NCI-H2029 (cell line): ENCODE data around the gene TSSK2.
A peak's percentile ranks its signal among the peaks of the same experiment; 100 is the strongest.

Source experiments
- DNase-seq: peaks from one replicate; lab custom pipeline; 2025; lab: John Stamatoyannopoulos, UW

The TSSK2 gene

DNA sequence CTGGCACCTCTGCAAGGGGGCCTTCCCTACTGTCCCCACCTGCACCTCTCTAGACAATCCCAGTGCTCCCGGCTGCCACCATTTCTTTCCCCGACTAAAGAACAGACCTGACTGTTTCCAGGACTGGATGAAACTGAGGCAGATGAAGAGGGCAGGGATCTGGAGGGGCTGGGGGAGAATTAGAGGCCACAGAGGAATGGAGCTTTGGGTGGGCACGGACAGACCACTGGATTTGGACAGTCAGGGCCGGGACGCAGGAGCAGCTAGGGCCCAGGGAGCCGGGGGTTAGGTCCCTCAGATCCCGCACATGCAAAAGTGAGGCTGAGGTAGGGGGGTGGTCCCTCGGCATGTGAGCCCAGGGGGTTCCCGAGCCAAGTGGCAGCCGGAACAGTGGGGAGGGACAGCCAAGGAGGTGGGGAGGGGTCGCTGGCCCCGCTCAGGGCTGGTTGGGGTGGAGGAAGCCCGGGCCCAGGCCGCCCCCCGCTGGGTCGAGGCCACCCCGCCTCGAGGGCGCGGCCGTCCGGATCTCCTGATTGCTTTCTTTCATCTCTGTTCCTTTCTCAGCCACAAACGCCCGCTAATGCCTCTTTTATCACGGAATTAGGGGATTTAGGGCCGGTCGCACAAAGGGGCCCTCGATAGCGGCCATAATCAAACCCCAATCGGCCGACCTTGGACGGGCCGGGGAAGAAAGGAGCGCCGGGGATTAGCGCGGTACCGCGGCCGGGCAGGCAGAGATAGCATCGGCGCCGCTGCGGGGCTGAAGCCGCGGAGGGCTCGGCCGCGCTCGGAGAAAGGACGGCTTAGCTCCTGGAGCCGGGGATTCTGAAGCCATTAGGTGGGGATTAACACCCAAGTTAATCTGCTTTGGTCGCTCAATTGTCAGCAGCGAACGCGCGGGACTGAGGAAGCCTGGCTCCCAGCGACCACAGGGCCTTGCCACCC is 38.2 kb downstream of the TSSK2 start:
- DNase-seq, result no peak

DNA sequence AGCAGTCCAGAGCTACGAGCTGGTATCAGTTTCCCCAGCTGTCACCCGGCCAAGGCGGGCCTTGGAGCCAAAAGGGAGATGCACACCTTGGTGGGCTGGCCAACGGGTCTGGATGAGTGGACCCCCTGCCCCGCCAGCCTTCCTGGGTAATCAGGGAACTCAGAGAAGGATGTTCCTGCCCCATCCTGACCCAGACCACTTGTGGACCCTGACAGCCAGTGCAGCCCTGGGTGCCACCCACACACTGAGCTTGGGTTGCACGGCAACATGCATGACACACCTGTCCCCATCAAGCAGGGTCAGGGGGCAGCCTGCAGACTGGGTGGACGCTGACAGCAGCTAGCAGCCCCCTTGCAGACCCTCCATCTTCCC is 38.8 kb downstream of the TSSK2 start:
- no peak for DNase-seq

DNA sequence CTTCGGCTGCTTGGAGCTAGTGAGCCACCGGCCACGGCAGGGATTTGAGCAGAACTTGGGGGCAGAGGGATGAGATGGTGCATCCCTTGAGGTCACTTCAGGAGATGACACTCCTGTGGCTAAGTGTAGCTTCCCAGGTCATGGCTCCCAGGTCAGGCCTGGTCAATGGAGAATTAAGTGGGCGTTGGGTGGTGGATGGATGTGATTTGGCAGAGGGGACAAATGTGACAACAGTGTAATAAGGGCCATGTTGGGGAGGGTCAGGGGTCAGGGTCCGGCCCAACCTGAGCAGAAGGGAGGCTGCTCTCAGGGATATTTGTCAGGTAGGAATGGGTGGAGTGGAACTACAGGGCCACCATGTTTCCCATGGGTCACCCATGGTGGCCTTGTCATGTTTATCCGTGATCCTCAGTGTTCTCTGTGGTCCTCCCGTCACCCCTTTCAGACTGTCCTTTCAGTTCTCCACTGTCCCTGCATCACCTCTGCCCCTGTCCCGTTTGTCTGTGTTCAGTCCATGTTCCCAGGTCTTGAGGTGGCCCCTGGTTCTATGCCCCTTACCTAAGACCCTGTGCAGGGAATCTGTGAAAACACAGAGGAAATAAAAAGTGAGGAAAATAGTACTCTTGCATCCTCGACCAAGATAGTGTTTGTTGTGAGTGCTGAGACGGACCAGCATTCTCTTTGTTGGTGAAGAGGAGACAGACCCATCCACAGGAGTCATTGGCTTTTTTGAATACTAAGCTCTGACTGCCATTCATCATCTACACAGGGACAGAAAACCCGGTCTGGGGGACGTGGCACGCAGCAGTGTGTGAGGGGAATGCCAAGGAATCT is 41.3 kb downstream of the TSSK2 start:
- DNase-seq, result no peak

DNA sequence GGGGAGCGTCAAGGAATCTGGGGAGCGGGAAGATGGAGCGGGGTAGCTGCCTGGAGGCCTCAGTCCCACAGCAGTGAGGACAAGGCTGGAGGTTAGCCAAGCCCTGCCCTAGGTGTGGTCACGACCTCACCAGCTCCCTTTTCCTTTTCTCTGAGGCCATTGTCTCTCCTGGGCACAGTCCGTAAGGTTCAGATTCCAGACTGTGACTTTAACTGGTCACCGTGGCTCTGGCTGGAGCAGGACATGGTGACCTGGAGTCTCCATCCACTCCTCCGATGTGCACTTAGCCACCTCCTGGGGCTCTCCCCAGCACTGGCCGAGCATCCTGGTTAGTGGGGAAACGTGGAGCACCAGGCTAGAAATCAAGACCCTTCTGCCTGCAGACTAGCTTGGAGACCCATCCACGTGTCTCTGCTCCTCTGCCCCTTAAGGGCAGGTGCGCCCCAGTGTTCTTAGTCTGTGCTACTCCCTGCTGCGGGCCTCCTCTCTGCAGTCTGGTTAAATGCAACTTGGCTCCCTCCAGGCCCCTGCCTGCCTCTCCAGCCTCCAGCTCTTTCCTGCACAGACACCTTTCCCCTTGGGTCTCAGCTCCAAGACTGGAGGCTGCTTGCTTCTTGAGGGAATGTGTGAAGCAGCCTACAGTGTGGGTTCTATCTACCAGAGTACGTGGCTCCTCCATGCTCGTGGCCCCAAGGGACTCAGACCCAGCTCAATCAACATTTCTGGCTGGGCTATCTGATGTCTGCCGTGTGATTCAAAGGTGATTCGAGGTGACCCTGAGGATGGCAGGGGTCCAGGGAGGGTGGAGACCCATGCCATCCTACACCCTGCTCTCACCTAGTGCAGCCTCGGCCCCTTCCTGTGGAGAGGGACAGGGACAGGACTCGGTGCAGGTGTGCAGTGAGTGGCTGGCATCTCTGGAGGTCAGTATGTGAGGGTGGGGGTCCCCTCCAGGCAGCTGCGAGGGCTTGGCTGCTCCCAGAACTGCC is 42.2 kb downstream of the TSSK2 start:
- DNase-seq, result no peak

DNA sequence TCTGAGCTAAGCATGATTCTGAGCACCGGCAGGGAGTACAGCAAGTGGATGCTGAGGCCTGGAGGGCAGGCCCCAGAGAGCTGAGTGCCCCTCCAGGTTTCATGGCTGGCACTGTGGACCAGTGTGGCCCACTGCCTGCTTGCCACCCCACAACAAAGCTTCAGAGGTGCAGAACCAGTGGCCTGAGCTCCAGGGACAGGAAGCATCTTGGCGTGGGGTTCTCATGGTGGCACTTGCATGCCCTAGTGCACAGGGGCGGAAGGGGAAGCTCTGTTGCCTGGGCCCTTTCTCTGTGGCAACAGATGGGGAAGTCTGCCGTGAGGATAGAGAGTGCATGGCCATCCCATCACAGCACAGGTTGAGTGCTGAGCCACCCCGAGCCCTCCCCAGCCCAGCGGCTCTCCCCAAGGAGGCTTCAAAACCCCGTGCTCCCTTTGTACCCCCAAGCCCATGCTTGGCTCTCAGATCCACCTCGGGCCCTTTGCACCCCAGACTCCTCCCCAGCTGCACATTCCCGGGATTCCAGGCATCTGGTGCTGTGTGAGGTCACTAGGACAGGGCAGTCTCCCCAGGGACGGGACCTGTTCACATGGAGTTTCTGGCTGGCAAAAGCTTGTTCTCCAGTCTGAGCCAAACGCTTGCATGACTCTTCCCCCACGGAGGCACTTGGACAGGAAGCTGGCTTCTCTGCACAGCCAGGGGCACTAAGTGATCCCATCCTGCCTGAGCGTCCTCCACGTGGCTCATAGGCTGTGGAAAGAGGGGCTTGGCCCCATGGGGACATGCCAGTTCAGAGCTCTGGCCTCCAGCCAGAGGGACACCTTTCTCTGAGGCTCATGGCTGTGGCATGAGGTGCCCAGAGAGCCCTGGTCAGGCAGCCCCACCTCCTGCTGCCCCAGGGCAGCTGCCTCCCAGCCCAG is 43.3 kb downstream of the TSSK2 start:
- no peak for DNase-seq

DNA sequence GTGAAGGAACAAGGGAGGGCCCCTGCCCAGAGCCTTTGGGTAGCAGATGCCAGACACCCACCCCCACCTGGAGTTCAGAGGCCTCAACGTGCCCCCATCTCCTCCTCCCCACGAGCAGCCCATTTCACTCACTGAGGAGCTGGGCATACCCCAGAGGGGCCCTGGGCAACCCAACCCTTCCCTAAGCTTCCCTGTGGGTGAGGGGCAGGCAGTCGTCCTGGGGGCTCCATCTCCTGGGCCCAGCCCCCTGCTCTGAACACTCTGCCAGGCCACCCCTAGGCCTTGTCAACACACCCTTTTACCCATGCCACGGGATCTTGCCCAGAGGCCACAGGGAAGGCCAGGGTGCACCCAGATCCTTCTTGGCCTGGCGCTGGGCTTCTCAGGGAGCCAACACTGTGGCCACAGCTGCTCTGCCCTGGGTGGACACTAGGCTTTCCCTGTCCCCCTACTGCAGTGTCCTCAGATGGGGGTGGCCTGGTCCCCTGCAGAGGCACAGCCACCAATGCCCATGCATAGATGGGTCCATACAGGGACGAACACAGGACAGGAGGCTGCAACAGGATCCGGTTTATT is 44.0 kb downstream of the TSSK2 start:
- no peak for DNase-seq

DNA sequence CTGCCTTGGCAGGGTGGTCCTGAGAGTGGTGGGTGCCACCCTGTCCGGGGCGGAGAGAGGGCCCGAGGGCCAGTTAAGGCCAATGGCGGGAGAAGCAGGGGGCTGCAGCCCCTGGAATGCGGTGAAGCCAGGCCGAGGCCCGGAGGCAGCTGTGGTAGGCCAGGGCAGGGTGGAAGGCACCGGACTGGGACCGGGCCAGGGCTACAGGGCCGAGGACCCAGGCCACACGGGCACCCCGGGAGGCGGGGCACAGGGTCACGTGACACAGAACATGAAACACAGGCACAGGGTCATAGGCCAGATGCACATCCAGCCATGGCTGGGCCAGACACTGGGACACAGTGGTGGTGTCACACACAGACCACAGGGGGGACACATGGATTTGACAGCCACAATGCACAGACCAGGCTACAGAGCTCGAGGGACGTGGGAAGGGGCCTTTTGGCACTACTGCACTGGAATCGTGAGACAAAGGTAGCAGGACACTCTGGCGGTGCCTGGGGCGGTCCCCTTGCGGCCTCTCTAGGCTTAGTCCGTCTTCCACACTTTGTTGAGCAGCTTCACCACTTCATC is 44.6 kb downstream of the TSSK2 start:
- no peak for DNase-seq

DNA sequence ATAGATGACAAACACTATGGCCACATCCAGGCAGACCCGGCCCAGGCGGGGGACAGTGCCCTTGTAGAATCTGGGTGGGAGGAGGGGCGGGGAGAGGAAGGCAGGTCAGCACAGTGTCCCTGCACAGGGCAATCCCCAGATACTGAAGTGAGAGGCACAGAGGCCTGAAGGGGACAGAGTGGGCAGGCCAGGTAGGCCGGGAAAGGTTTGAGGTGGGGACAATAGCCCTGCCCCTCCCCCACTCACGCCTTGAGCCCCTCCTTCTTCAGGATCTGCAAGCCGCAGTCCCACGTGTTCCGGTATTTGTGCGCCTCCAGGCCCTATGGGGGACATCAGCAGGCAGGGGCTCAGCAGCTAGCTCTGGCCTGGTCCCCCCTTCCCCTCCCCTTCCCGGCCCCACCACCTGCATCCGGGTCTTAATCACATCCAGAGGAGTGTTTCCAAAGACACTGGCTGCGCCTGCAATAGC is 45.1 kb downstream of the TSSK2 start:
- no peak for DNase-seq

DNA sequence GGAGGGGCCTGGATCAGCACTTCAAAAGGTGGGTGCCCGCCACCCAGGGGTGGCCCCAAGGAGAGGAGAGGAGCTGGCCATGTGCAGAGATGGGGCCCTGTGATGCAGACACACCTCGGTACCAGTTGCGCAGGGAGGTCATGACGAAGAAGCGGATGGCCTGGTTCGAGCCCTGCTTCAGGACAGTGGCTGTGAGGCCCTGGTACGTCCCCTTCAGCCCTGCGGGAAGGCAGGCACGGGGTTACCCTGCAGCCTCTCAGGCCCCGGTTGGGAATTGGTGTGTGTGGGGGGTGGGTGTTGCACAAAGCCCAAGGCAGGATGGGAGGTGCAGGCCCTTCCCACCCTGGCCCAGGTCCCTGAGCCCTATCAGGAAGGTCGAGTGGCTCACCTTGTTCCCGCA is 45.6 kb downstream of the TSSK2 start:
- no peak for DNase-seq

DNA sequence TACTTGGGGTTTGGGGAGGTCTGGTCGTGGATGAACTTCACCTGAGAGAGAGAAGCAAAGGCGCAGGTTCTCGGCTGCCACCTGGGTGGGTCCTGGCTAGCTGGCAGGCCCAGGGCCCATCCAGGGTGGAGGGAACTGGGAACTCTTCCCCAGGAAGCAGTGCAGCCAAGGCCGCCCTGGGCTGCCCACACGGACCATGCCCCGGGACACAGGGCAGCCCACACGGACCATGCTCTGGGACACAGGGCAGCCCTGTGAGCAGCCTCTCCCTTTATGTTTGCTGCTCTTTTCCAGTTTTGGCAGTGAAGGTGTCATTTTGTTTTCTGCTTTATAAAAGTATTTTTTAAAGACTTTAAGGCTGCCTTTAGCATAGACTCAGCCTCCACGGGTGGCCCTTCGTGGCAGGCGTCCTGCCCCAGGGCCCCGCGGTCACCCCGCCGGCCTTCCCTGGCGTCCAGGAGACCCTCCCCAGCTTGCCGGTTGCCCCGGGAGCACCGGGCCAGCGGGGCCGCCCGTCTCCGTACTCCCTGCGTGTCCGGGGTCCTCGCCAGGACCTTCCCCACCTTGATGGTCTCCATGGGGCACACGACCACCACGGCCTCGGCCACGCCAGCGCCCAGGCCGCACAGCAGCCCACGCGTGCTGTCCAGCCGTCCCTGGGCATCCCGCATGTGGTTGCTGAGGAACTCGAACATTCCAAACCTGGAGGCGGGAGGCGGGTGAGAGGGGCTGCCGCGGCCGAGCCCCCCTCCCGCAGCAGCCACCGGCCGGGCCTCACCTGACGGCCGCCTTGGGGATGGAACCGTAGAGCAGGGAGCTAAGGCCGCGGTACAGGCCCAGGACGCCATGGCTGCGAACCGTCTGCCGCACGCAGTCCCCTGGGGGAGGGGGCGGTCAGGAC is 46.3 kb downstream of the TSSK2 start:
- no peak for DNase-seq

DNA sequence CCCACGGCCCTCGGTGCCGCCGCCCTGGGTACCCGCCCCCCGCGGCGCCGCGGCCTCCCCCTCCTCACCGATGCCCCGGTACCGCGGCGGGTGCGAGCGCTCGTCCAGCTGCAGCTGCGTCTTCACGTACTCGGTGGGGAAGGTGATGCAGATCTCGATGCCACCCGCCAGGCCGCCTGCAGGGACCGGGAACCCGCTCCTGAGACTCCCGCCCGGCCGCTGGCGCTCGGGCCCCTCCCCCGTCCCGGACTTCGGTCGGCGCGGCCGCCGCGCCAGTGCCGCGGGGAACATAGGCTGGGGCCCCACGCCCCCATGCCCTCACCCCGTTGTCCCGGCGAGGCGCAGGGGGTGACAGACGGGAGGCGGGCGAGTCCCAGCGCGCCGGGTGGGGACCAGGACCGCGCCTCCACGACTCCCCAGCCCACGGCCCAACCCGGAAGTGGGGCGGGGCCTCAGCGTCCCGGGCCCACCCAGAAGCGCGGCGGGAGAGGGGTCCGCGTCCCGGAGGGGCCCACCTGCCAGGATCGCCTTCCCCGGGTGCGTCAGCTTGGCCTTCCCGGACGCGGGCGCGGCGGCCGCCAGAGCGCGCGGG is 47.1 kb downstream of the TSSK2 start:
- no peak for DNase-seq

DNA sequence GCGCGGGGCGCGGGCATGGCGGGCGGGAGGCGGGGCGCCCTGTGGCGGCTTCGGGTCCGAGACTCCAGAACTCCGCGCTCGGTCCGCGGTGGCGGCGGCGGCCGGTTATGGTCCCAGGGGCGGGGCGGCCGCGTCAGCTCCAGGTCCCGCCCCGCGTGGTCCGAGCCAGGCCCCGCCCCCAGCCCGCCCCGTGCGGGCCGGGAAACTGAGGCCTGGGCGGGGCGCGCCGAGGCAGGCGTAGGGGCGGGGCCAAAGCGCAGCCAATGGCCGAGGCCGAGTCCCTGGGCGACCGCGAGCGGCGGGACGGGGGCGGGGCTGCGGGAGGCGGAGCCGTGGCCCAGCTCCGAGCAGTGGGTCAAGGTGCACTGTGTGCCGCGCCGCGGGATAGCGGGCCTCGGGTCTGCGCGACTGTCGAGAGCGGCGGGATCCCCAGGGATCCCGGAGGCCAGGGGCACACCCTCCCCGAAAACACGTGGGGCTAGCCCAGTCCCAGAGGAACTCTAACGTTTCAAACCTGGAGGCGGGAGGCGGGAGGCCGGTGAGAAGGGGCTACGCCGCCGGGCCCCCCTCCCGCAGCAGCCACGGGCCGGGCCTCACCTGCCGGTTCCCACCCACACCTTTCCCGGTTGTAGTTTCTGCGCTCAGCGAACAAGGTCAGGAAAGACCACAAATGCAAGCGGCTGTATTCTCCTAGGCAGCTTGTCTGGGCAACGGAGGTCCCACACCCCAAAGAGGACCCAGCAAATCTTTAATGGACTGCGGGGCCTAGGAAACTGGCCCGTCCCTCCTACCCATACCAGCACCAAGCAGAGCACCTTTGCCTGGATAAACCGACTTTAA is 47.8 kb downstream of the TSSK2 start, which contains the start of gene SLC25A1:
Gene SLC25A1, minus strand, starts transcription at position 80 of the 840 bp plus-strand sequence. Its CDS starts 63 bp downstream, at position 17.
- DNase-seq, result peak; percentile 61

DNA sequence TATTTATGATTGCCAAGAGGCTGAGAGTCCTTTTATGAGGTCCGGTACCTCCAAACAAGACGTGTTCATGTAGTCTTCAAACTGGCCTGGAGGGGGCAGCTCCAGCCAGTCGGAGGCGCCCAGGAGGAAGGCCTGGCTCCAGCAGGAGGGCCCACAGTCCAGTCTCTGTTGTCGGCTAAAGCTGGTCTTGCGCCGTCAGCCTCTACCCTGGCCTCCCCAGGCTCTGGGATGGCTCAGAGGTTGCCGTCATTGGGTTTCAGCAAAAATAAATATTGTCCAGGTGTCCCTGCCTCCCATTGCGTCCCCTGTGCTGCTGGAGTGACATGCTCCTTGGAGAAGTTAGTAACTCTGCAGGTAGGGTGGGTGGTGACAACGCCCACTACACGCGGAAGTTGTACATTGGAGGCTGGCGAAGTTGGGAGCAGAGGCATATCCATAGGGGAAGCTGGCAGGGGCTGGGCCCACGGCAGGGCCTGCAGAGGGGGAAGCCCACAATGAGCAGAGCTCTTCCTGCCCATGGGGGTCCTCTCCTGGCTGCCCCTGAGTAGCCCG is 48.5 kb downstream of the TSSK2 start:
- DNase-seq, result peak; percentile 23

DNA sequence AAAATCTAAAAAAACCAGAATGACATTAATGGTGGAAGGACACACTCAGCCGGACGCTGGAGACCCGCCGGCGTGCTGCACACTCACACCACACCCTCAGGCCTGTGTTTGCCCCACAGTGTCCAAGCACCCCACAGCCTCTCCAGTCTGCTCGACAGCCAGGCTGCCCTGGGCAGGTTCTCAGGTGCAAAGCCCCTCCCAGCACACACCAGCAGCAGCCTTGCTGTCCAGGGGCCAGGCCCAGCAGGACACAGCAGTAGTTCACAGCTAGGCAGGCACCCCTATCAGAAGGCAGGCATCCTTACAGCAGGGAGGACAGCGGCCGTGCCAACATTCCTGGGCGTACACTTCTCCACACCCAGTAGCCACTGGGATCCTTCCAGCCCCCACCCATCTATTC is 49.1 kb downstream of the TSSK2 start:
- DNase-seq, result no peak

DNA sequence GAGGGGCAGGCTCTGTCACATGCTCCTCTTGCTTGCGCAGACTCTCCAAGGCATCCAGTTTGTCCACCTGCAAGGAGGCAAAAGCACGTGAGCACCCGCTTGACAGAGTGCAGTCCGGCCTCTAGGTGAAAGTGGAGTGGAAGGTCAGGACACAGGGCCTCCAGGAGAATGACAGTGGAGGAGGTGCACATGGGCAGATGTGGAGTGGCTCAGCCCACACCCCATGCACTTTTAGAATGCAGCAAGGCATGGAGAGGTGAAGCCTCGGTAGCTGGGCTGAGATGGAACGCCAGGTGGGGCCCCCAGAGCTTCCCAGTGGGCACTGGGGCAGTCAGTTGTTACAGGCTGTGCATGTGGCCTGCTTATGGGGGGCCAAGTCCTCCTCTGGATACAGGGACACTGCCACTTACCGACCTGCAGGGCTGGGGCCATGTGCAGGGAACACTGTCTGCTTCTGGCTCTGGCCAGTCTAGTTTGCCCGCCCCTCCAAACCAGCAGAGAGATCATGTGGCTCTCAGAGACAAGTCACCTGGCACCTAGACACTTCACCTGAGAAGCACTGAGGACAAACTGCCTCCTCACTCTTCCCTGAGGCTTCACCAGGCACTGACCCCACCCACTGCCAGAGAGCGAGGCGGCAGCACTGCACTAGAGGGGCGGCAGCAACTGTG is 49.8 kb downstream of the TSSK2 start:
- DNase-seq, result no peak

DNA sequence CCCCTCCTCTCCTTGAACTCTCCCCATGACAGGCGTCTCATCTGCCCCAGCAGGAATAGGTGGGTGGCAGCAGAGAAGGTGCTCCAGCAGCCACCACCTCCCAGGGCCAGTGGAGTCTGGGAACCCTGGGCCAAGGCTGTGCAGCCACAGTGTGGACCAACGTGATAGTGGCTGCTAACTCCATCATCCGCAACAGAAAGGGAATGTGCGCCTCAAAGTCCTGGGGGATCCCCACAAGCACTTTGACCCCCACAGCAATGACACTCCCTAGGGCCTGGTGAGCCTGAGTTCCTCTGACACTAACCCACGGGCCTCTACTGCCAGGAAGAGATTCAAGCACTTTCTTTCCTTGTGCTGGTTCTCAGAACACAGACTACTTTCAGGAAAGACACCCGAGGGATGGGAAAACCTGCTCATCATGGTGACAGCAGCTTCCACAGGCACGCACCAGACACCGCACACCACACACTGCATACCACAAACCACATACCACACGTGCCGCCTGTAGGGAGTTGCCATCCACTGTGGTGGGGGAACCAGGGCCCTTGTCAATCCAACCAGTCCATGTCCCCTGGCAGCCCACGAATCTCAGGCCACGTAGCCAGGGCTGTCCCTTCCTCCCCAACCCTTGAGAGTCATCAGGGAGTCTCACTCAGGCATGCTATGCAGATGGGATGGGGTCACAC is 50.8 kb downstream of the TSSK2 start:
- DNase-seq, result no peak
